Measurements from ENCODE around the gene CTNNAL1.
"Not testable (repeated sequence)": the region's sequence is repeated elsewhere in the genome, so short reads cannot be mapped to it uniquely, and the experiment has no call there.

CTNNAL1 gene

DNA sequence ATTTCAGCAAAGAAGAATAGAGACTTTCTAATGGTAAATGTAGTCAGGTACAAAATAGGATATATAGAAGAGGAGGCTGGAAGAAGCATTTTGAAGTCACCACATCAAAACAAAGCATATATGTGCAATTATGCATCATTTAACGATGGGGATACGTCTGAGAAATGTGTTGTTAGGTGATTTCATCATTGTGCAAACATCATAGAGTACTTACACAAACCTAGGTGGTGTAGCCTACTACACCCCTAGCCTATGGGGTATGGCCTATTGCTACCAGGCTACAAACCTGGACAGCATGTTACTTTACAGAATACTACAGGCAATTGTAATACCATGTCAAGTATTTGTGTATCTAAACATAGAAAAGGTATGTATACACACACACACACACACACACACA is 107.8 kb downstream of the CTNNAL1 start:
- H3K27ac ChIP-seq: no peak overlapping the region
- TF ChIP-seq, protein P1, sequence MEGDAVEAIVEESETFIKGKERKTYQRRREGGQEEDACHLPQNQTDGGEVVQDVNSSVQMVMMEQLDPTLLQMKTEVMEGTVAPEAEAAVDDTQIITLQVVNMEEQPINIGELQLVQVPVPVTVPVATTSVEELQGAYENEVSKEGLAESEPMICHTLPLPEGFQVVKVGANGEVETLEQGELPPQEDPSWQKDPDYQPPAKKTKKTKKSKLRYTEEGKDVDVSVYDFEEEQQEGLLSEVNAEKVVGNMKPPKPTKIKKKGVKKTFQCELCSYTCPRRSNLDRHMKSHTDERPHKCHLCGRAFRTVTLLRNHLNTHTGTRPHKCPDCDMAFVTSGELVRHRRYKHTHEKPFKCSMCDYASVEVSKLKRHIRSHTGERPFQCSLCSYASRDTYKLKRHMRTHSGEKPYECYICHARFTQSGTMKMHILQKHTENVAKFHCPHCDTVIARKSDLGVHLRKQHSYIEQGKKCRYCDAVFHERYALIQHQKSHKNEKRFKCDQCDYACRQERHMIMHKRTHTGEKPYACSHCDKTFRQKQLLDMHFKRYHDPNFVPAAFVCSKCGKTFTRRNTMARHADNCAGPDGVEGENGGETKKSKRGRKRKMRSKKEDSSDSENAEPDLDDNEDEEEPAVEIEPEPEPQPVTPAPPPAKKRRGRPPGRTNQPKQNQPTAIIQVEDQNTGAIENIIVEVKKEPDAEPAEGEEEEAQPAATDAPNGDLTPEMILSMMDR (conservative IDR thresholded peaks at IDR 0.05): no peak
- no peak for TF ChIP-seq ZFX (IDR thresholded peaks at IDR 0.05)

DNA sequence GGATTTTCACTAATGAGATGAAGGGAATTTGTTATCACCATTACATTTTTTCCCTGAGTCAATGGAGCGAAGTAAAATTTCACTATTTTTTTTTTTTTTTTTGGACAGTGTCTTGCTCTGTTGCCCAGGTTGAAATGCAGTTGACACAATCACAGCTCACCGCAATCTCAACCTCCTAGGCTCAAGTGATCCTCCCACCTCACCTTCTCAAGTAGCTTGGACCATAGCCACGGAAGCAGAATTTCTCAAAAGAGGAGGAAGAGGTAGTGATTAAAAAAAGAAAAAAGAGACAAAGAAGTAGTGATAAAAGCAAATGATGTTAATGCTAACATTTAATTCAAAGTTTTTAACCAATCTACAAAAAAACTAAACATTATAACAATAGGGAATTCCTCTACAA is 109.1 kb downstream of the CTNNAL1 start:
- TF ChIP-seq ZFX (IDR thresholded peaks at IDR 0.05): no peak
- TF ChIP-seq, protein P1 (conservative IDR thresholded peaks at IDR 0.05): no peak
- no peak overlapping the region for H3K27ac ChIP-seq

DNA sequence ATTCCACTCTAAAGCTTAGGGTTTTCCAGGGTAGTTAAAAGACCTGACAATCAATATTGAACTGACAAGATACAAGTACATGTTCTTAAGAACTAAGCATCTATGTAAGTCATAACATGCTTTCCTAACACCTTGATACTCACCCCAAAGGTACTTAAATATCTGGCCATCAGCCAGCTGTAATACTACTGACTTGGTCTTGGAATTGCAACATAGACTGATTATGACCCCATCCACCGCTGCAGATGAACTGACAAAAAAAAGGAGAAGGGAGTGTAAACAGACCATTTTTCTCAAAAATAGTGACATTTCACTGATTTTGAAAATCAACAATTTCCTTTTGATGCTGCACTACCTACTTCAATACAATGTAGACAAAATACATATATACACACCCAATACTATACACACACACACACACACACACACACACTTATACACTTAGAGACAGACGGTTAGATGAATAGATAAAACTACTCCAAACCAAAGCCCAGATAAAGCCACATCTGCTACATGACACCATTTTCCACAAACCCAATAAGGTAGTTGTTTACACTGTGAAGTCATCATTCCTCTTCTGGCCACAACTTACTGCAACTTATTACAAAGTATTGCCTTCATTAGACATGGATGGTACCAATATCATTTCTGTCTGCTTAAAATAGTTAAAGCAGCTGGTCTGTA is 109.7 kb downstream of the CTNNAL1 start:
- no peak overlapping the region for H3K27ac ChIP-seq
- TF ChIP-seq, protein P1 (conservative IDR thresholded peaks at IDR 0.05): no peak
- no peak for TF ChIP-seq ZFX (IDR thresholded peaks at IDR 0.05)

DNA sequence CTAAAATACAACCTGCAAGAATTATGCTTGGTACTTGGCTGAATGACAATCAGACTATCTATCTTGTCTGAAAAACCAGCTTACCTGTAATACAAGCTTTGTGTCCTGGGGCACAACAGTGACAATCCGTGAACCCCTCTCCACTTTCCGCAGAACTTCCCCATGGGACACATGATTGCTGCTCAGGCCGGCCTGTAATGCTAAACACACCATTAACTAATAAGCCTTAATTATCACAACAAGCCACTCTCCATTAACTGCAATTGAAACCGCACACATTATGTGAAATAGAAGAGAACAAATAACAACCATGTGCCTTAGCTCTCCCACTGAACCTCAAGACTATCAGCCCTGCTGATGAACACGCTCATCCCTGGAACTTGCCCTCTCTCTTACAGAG is 113.1 kb downstream of the CTNNAL1 start:
- H3K27ac ChIP-seq: no peak overlapping the region
- no peak for TF ChIP-seq ZFX (IDR thresholded peaks at IDR 0.05)
- TF ChIP-seq, protein P1 (conservative IDR thresholded peaks at IDR 0.05): no peak

DNA sequence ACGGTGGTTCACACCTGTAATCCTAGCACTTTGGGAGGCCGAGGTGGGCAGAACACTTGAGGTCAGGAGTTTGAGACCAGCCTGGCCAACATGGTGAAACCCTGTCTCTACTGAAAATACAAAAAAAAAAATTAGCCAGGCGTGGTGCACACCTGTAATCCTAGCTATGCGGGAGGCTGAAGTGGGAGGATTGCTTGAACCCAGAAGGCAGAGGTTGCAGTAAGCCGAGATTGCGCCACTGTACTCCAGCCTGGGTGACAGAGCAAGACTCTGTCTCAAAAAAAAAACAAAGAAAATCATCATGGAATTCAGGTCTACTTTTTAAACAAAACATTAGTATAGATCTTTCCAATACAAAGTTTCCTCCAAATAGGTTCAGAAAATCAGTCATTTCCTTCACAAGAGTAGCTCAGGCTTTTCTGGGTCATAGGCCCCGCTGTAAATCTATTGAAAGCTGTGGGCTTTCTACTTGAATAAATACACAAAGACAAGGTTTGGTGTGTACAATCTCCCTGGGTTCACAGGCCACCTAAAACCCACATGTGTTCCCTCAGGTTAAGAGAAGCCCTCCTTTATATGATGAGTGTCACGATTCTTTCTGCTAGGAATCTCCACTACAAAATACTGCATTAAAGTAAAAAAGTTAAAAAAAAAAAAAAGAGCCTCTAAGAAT is 114.1 kb downstream of the CTNNAL1 start:
- H3K27ac ChIP-seq: not testable (repeated sequence)

DNA sequence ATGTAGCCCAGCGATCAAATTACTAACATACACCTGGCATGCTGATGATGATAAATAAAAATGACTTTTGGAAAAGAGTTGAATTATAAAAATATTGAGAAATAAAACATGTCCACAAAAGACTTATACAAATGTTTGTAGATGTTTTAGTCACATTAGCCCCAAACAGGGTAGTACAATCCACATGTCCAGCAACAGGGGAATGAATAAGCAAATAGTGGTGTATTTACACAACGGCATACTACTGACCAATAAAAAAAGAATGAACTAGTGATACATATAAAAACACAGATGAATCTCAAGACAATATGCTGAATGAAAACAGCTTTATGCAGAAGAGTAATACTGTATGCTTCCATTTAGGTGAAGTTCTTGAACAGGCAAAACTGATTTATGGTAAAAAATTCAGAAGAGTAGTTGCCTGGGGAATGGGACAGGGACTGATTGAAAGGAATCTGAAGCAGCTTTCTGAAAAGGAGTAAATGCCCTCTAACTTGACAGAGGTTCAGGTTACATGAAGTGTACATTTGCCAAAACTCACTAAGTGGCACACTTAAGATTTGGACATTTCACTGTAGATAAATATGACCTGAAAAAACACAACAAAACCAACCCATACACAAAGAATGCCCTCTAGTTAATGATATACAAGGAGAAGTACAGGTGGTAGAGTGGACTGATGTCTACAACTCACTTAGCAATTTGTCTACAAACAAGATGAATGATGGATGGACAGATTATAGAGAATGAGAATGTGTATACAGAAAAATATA is 115.8 kb downstream of the CTNNAL1 start:
- no peak overlapping the region for H3K27ac ChIP-seq
- TF ChIP-seq, protein P1 (conservative IDR thresholded peaks at IDR 0.05): no peak
- TF ChIP-seq ZFX (IDR thresholded peaks at IDR 0.05): no peak

DNA sequence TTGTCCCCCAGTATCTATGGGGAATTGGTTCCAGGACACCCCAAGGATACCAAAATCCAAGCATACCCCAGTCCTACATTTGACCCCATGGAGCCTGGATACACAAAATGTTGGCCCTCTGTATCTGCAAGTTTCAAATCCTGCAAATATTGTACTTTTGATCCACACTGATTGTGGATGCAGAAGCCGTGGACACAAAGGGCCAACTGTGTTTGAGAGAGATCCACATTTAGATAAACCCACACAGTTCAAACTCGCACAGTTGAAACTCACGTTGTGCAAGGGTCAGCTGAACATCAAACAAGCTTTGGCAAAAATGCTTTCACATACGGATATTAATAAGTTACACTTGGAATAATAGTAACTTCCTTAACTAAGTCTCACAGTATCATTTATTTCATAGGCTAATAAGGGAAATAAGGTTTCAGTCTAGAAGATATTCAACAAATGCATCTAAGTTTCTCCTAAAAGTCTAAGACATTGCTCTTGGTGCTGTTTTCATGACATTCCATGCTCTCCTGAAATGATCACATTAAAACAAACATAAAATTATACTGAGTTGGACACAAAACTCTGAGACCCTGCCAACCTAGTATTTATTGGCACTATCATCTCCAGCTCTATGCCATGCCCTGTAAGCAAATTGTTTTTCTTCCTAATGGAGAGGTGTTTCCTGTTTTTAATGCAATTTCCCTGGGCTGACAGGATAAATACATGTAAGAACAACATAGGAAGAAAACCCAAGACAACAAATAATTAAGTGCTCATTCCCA is 118.9 kb downstream of the CTNNAL1 start:
- no peak for TF ChIP-seq ZFX (IDR thresholded peaks at IDR 0.05)
- TF ChIP-seq, protein P1 (conservative IDR thresholded peaks at IDR 0.05): no peak

More for the DNA sequence above, 118.9 kb downstream of the CTNNAL1 start:
- peak overlapping the region; percentile 56 for H3K27ac ChIP-seq

Data from C4-2B (cell line).